ENCODE results near the gene CD79B. TPM values are rescaled to one million over a fixed set of nuclear protein-coding genes. Genes with fewer than 3 reads are reported as not detected.

CD79B gene
- total and polyA plus RNA-seq, 5 experiments from 2014 or later = 14.5 to 42.8 (median 21.9) TPM

DNA sequence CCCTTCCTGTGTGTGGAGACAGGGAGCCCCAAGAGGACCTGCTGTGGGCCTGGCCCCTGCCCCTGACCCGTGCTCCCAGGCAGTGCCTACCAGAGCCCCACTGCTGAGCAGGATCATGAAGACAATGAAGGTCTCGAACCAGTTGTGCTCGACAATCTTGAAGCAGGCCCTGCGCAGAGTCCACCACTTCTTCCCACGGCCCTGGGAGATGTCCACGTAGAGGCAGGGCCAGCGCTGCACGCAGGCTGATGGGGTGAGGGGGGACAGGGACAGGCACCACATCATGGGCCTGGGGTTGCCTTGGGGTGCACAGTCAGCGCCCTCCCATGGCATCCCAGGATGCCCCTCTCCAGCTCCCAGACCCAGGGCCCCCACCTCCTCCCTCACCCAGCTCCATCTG is 16.4 kb upstream of the CD79B start:
- peak overlapping the region in 2 of 10 donors; percentile 44 to 62 for H3K27ac Mint-ChIP-seq
- ATAC-seq (no peak), DNase-seq (no peak)
- peaks cover 0 to 1% (median 0%) of the 10 kb centered on the region in 5 donors for H3K27me3 Mint-ChIP-seq
- POLR2A ChIA-PET = interaction anchor here (0.6 to 0.9 kb wide), 2 partner anchors 29 to 80 kb away, joined by 3 to 5 read pairs; no protein-coding TSS in a partner anchor
- no peaks in the 10 kb centered on the region for H3K36me3 Mint-ChIP-seq
- peaks cover 12 to 38% (median 22%) of the 10 kb centered on the region in 4 donors for H3K4me1 Mint-ChIP-seq
- no peak overlapping the region for H3K4me3 Mint-ChIP-seq
- H3K9me3 Mint-ChIP-seq = no peaks in the 10 kb centered on the region

- peaks cover 0 to 1% (median 0%) of the 10 kb centered on the region in 5 donors for H3K27me3 Mint-ChIP-seq
- no peaks in the 10 kb centered on the region for H3K36me3 Mint-ChIP-seq
- no peak overlapping the region for H3K27ac Mint-ChIP-seq
- DNase-seq (no peak), ATAC-seq (no peak)
- H3K4me1 Mint-ChIP-seq = peaks cover 13 to 35% (median 23%) of the 10 kb centered on the region in 4 donors
- POLR2A ChIA-PET = interaction anchor here (0.6 to 2.7 kb wide), 5 partner anchors 8 to 138 kb away, joined by 3 to 47 read pairs (median 13); partner anchors contain the start of genes CD79B, GH1 and ICAM2
- H3K4me3 Mint-ChIP-seq = no peak overlapping the region
- no peaks in the 10 kb centered on the region for H3K9me3 Mint-ChIP-seq
These were observed 15.7 kb upstream of the CD79B start for GRCh38 chr17:63947711-63948330.

DNA sequence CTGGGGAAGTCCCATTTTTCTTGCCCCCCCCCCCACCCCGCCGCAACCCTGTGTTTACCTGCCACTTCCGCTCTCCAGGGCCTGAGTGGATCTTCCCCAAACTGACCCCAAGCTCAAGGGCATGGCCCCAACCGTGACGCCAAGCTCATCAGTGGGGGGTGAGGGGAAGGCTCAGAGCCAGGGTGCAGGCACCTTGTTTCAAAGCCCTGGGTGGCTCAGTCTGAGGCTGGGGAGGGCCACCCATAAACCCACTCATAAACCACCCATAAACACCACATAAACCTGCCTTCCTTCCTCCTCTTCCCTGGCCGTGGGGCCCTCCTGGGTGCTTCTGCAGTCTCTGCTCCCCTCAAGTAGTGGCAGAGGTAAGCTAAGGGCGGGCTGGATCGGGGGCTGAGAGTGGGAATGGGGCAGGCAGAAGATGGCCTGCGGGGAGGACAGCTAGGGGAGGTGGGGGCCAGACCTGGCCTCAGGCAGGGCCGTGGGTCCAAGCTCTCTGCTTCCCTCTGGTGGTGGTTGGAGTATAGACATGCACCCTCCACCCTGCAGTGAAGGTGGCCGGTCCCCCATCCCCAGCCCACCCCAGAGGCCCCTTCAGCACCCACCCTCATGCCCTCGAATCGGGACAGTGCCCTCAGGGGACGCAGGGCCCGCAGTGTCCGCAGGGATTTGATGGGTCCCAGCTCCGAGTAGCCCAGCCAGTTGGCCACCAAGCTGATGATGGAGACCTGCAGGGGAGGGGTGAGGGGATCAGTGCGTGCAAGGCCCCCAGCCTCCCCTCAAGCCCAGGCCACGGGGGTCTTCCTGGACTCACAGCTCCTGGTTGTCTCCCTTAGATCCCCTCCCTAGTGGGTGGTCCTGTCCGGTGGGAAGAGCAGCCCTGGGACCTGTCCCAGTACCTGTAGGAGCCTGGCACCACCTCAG is 14.6 kb upstream of the CD79B start:
- peak overlapping the region in 6 of 10 donors; percentile 9 to 82 (median 64) for H3K27ac Mint-ChIP-seq
- peak; percentile 86 to 88 for ATAC-seq
- H3K9me3 Mint-ChIP-seq = no peaks in the 10 kb centered on the region
- peak; percentile 16 to 72 (median 51) for DNase-seq
- H3K27me3 Mint-ChIP-seq = peaks cover 0 to 1% (median 0%) of the 10 kb centered on the region in 5 donors
- no peaks in the 10 kb centered on the region for H3K36me3 Mint-ChIP-seq
- POLR2A ChIA-PET = interaction anchor here (0.5 to 2.7 kb wide), 16 partner anchors 8 to 359 kb away, joined by 3 to 47 read pairs (median 5); partner anchors contain the start of genes CD79B, GH1 and ICAM2
- peak overlapping the region; percentile 61 to 82 (median 74) for H3K4me3 Mint-ChIP-seq
- peaks cover 14 to 31% (median 23%) of the 10 kb centered on the region in 4 donors for H3K4me1 Mint-ChIP-seq

GRCh38 chr17:63945784-63946439 is 13.8 kb upstream of the CD79B start:
- DNase-seq (peak in 2 of 10 donors; percentile 9 to 50), ATAC-seq (peak; percentile 27 to 35)
- H3K4me1 Mint-ChIP-seq = peaks cover 13 to 28% (median 23%) of the 10 kb centered on the region in 4 donors
- peak overlapping the region in 7 of 10 donors; percentile 22 to 82 (median 72) for H3K4me3 Mint-ChIP-seq
- POLR2A ChIA-PET = interaction anchor here (0.5 to 2.7 kb wide), 15 partner anchors 9 to 358 kb away, joined by 3 to 47 read pairs (median 5); partner anchors contain the start of genes CD79B, GH1 and ICAM2
- peaks cover 0 to 1% (median 0%) of the 10 kb centered on the region in 5 donors for H3K27me3 Mint-ChIP-seq
- H3K36me3 Mint-ChIP-seq = no peaks in the 10 kb centered on the region
- no peaks in the 10 kb centered on the region for H3K9me3 Mint-ChIP-seq
- H3K27ac Mint-ChIP-seq = peak overlapping the region in 3 of 10 donors; percentile 52 to 68 (median 59)

GRCh38 chr17:63944736-63945499 is 12.8 kb upstream of the CD79B start:
- Mint-ChIP-seq H3K27ac (peak overlapping the region in 2 of 10 donors; percentile 34 to 59), H3K4me1 (peaks cover 11 to 27% (median 23%) of the 10 kb centered on the region in 4 donors), H3K27me3 (peaks cover 0 to 1% (median 0%) of the 10 kb centered on the region in 5 donors), H3K9me3 (no peaks in the 10 kb centered on the region), H3K36me3 (no peaks in the 10 kb centered on the region), H3K4me3 (peak overlapping the region in 6 of 10 donors; percentile 41 to 73 (median 66))
- ATAC-seq (no peak), DNase-seq (no peak)
- POLR2A ChIA-PET = interaction anchor here (1.3 to 2.7 kb wide), 2 partner anchors 8 to 14 kb away, joined by 3 to 47 read pairs; partner anchors contain the start of gene CD79B

DNA sequence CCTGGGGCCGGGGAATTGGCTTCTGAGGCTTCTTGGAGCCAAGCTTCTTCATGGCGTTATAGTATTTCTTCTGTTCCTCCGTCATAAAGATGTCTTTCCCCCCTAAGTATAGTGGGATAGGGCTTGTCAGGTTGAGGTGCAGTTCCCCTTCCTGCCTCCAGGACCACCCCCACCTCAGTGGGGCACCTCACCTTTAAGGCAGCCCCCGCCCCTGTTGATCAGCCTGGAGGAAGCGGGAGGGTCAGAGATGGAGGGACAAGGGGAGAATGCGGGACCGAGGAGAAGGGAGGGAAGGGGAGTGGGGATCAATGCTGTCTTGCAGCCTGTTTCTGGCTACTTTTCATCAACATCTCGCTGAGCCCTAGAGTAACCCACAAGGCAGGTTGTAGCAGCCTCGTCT is 11.6 kb upstream of the CD79B start:
- H3K27me3 Mint-ChIP-seq = peaks cover 0 to 1% (median 0%) of the 10 kb centered on the region in 5 donors
- peaks cover 13 to 37% (median 25%) of the 10 kb centered on the region in 4 donors for H3K4me1 Mint-ChIP-seq
- no peaks in the 10 kb centered on the region for H3K36me3 Mint-ChIP-seq
- H3K9me3 Mint-ChIP-seq = no peaks in the 10 kb centered on the region
- no peak overlapping the region for H3K27ac Mint-ChIP-seq
- H3K4me3 Mint-ChIP-seq = no peak overlapping the region
- POLR2A ChIA-PET = interaction anchor here (0.6 kb wide), 1 partner anchor 11 kb away, joined by 3 read pairs; no protein-coding TSS in a partner anchor
- ATAC-seq (no peak), DNase-seq (no peak)

- Mint-ChIP-seq H3K9me3 (no peaks in the 10 kb centered on the region), H3K4me3 (no peak overlapping the region), H3K27ac (peak overlapping the region in 2 of 10 donors; percentile 15 to 82), H3K27me3 (peaks cover 0 to 1% (median 0%) of the 10 kb centered on the region in 5 donors), H3K36me3 (no peaks in the 10 kb centered on the region), H3K4me1 (peaks cover 18 to 47% (median 27%) of the 10 kb centered on the region in 4 donors)
- POLR2A ChIA-PET = interaction anchor here (0.5 to 0.8 kb wide), 3 partner anchors 11 to 15 kb away, joined by 3 to 4 read pairs (median 3); partner anchors contain the start of gene CD79B
- DNase-seq = no peak
- no peak for ATAC-seq
These were observed 10.3 kb upstream of the CD79B start for GRCh38 chr17:63942309-63942985.

DNA sequence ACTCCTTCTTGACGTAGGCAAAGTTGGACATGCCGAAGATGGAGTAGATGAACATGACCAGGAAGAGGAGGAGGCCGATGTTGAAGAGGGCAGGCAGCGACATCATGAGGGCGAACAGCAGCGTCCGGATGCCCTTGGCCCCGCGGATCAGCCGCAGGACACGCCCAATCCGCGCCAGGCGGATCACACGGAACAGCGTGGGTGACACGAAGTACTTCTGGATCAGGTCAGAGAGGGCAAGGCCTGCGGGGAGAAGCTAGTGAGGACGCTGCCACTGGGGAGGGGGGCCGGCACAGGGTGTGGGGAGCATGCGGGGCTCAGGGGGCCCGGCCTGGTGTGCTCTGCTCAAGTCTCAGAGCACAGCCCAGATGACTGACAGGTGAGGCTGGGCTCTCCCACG is 9.6 kb upstream of the CD79B start:
- POLR2A ChIA-PET = interaction anchor here (0.8 kb wide), 1 partner anchor 15 kb away, joined by 3 read pairs; no protein-coding TSS in a partner anchor
- ATAC-seq = no peak
- Mint-ChIP-seq H3K4me3 (no peak overlapping the region), H3K9me3 (no peaks in the 10 kb centered on the region), H3K27ac (no peak overlapping the region), H3K36me3 (no peaks in the 10 kb centered on the region), H3K4me1 (peaks cover 18 to 50% (median 25%) of the 10 kb centered on the region in 4 donors), H3K27me3 (peaks cover 0 to 1% (median 0%) of the 10 kb centered on the region in 5 donors)
- no peak for DNase-seq

GRCh38 chr17:63941162-63941561 is 9.0 kb upstream of the CD79B start:
- Mint-ChIP-seq H3K4me1 (peaks cover 14 to 47% (median 20%) of the 10 kb centered on the region in 4 donors), H3K9me3 (no peaks in the 10 kb centered on the region), H3K4me3 (no peak overlapping the region), H3K27ac (no peak overlapping the region), H3K27me3 (peaks cover 0 to 1% (median 0%) of the 10 kb centered on the region in 5 donors), H3K36me3 (no peaks in the 10 kb centered on the region)
- POLR2A ChIA-PET = no interaction called here
- no peak for ATAC-seq
- DNase-seq = no peak

DNA sequence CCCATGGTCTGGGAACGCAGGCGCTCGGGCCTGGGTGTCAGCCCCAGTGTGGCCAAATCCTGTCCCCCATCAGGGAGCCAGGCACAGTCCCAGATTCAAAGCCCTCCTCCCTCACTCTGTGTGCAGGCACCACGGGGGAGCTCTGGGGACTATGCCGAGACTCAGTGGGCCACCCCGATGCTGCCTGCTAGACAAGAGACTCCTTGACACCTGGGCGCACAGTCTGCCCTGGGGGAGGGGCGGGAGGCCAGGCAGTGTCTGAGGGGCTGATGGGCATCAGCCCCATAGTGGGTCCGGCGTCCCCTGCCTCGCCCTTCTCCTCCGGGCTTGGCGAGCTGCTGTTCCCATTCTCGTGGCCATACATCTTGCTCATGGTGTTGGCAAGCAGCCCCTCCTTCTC is 8.5 kb upstream of the CD79B start:
- peaks cover 0 to 1% (median 0%) of the 10 kb centered on the region in 5 donors for H3K27me3 Mint-ChIP-seq
- no peak overlapping the region for H3K4me3 Mint-ChIP-seq
- no peaks in the 10 kb centered on the region for H3K36me3 Mint-ChIP-seq
- H3K27ac Mint-ChIP-seq = no peak overlapping the region
- POLR2A ChIA-PET = no interaction called here
- H3K4me1 Mint-ChIP-seq = peaks cover 9 to 46% (median 15%) of the 10 kb centered on the region in 4 donors
- ATAC-seq = no peak
- DNase-seq = no peak
- H3K9me3 Mint-ChIP-seq = no peaks in the 10 kb centered on the region

GRCh38 chr17:63939884-63940283 is 7.8 kb upstream of the CD79B start:
- H3K9me3 Mint-ChIP-seq = no peaks in the 10 kb centered on the region
- H3K27me3 Mint-ChIP-seq = peaks cover 0 to 1% (median 0%) of the 10 kb centered on the region in 5 donors
- POLR2A ChIA-PET = no interaction called here
- H3K4me1 Mint-ChIP-seq = peaks cover 6 to 44% (median 11%) of the 10 kb centered on the region in 4 donors
- no peak overlapping the region for H3K4me3 Mint-ChIP-seq
- ATAC-seq (no peak), DNase-seq (no peak)
- no peak overlapping the region for H3K27ac Mint-ChIP-seq
- H3K36me3 Mint-ChIP-seq = no peaks in the 10 kb centered on the region
